OCI-LY3 (cell line): ENCODE data around the gene PALLD.

Experiments
- CTCF ChIP-seq: fragments of 200-600, 300-600 bp; sonication (generic); IDR thresholded peaks from 2 replicates; pipeline ENCODE4 v1.5.1; 2014; ENCODE audit warnings: antibody characterized with exemption, low read length, low read depth
- EZH2phosphoT487 ChIP-seq: fragments of 200-600 bp; shearing (Covaris generic); IDR thresholded peaks from 2 replicates; pipeline ENCODE4 v1.6.1; 2018; ENCODE audit warnings: antibody characterized with exemption, mixed run types, low read depth

- TF ChIP-seq CTCF (no peak), EZH2phosphoT487 (no peak)
Observed at GRCh38 chr4:168716406-168717129, 219.7 kb downstream of the PALLD start.
